ENCODE data around the gene DNER. TPM values are rescaled to one million over a fixed set of nuclear protein-coding genes. Genes with fewer than 3 reads are reported as not detected.

The DNER gene
- total and polyA plus RNA-seq, 2 donors (not counting 3 experiments of a cell fraction or from before 2014, with no cell fraction given), result 0.01 TPM; not detected in 1

DNA sequence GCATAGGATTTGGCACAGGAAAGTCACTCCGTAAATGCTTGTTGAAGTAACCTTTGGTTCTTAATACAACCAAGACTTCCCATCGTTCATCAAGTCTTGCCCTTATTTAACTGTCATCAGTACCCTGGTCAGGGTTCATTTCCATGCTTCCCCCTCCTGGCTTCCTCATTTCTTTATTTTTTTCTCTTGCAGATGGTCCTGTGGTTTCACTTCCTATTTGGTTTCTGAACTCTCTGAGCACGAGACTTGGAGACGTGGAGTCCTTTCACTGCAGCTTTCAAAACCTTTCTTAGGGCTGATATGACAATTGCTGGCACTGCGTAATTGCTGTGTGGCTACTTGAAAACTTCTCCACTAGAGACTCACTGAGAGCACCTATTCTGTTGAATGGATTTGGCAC lies 383.4 kb downstream of the DNER start:
- intact Hi-C loops (cut with micrococcal nuclease), result no loop called here
- Histone ChIP-seq H3K9me1 (replicated peaks; ENCODE audit: control insufficient read depth, extremely low read depth, insufficient read depth, low read length) (no peaks in the 10 kb centered on the region), H4K20me1 (replicated peaks; ENCODE audit: control insufficient read depth, extremely low read depth, insufficient read depth, low read length) (no peaks in the 10 kb centered on the region), H3K4me2 (ENCODE audit: insufficient read depth, low read length) (no peak overlapping the region), H3K4me3 (replicated peaks in 1 of 3; ENCODE audit: insufficient read depth in 1 of 3, low read depth in 1 of 3, low read length in 3 of 3) (no peak overlapping the region), H3K27ac (ENCODE audit: insufficient read depth, low read depth, low read length) (no peak overlapping the region), H3K9me3 (replicated peaks; ENCODE audit: control insufficient read depth, insufficient read depth, low read length) (peaks cover 2% of the 10 kb centered on the region), H3K4me1 (ENCODE audit: control insufficient read depth, extremely low read depth, insufficient read depth, low read length) (no peaks in the 10 kb centered on the region), H3K36me3 (ENCODE audit: control insufficient read depth in 2 of 2, extremely low read depth in 1 of 2, insufficient read depth in 2 of 2, low read length in 2 of 2) (no peaks in the 10 kb centered on the region), H3K27me3 (ENCODE audit: control insufficient read depth in 2 of 2, insufficient read depth in 2 of 2, low read length in 2 of 2) (no peaks in the 10 kb centered on the region), H2AFZ (ENCODE audit: low read depth, low read length) (no peak overlapping the region), H3K9ac (replicated peaks; ENCODE audit: extremely low read depth, insufficient read depth, low read length) (no peak overlapping the region), H3K79me2 (ENCODE audit: control insufficient read depth, insufficient read depth, low read length) (no peaks in the 10 kb centered on the region)
- BruUV-seq (replicated peaks), result no TSS peak
- FAIRE-seq, result no peak
- dilution Hi-C loops (cut with MboI; ENCODE audit: extremely low pct_ligation_motif_present, low sequenced_read_pairs), result no loop called here
- ChIA-PET CTCF (no interaction called here), POLR2A (no interaction called here)
- DNase-seq (ENCODE audit: low read depth, low spot score), result no peak
- TF ChIP-seq FOS (IDR thresholded peaks at IDR 0.05; ENCODE audit: borderline replicate concordance, insufficient read depth, low read length), result no peak

DNA sequence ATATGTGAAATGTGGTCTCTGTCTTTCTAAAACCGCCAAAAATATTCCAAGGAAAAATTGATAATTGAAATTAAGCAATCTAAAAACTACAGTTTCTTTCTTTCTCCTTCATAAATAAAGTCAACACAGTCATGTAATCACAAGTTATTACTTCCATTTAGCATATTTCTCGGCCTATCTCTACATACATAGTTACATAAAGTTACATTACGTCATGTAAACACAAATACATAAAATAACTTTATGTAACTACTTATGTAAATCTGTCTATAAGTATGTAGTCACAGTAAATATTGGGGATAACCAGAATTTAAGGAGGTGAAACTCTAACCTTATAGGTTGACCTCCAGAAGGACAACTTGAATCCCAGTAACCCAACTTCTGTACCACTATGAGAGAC lies 394.8 kb downstream of the DNER start:
- intact Hi-C loops (cut with micrococcal nuclease) (no loop called here), dilution Hi-C loops (cut with MboI; ENCODE audit: extremely low pct_ligation_motif_present, low sequenced_read_pairs) (no loop called here)
- H3K4me3 ChIP-seq (replicated peaks in 1 of 3; ENCODE audit: insufficient read depth in 1 of 3, low read depth in 1 of 3, low read length in 3 of 3), result no peak overlapping the region
- DNase-seq (ENCODE audit: low read depth, low spot score) (no peak), FAIRE-seq (no peak)
- H3K4me2 ChIP-seq (ENCODE audit: insufficient read depth, low read length), result no peak overlapping the region
- ChIA-PET POLR2A (no interaction called here), CTCF (no interaction called here)
- no TSS peak for BruUV-seq (replicated peaks)
- peaks cover 5% of the 10 kb centered on the region for H3K9me3 ChIP-seq (replicated peaks; ENCODE audit: control insufficient read depth, insufficient read depth, low read length)
- TF ChIP-seq JUN (IDR thresholded peaks at IDR 0.05; ENCODE audit: borderline replicate concordance, insufficient read depth, insufficient read length, low read depth), result no peak
- TF ChIP-seq POLR2AphosphoS5 (IDR thresholded peaks at IDR 0.05; ENCODE audit: insufficient read depth, low read depth, low read length), result no peak
- TF ChIP-seq, protein P1, sequence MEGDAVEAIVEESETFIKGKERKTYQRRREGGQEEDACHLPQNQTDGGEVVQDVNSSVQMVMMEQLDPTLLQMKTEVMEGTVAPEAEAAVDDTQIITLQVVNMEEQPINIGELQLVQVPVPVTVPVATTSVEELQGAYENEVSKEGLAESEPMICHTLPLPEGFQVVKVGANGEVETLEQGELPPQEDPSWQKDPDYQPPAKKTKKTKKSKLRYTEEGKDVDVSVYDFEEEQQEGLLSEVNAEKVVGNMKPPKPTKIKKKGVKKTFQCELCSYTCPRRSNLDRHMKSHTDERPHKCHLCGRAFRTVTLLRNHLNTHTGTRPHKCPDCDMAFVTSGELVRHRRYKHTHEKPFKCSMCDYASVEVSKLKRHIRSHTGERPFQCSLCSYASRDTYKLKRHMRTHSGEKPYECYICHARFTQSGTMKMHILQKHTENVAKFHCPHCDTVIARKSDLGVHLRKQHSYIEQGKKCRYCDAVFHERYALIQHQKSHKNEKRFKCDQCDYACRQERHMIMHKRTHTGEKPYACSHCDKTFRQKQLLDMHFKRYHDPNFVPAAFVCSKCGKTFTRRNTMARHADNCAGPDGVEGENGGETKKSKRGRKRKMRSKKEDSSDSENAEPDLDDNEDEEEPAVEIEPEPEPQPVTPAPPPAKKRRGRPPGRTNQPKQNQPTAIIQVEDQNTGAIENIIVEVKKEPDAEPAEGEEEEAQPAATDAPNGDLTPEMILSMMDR (IDR thresholded peaks at IDR 0.05; ENCODE audit: extremely low read depth in 1 of 2, insufficient read depth in 1 of 2, low read depth in 1 of 2, low read length in 2 of 2), result no peak
- TF ChIP-seq GATA2 (IDR thresholded peaks at IDR 0.05; ENCODE audit: insufficient read depth, insufficient read length, low read depth, low read length), result no peak
- TF ChIP-seq POLR2A (IDR thresholded peaks at IDR 0.05; ENCODE audit: low read depth, low read length), result no peak
- TF ChIP-seq MYC (IDR thresholded peaks at IDR 0.05; ENCODE audit: low read depth, low read length), result no peak
- TF ChIP-seq FOS (IDR thresholded peaks at IDR 0.05; ENCODE audit: borderline replicate concordance, insufficient read depth, low read length), result no peak
- H2AFZ ChIP-seq (ENCODE audit: low read depth, low read length), result no peak overlapping the region
- no peaks in the 10 kb centered on the region for H3K79me2 ChIP-seq (ENCODE audit: control insufficient read depth, insufficient read depth, low read length)
- no peaks in the 10 kb centered on the region for H4K20me1 ChIP-seq (replicated peaks; ENCODE audit: control insufficient read depth, extremely low read depth, insufficient read depth, low read length)
- no peaks in the 10 kb centered on the region for H3K9me1 ChIP-seq (replicated peaks; ENCODE audit: control insufficient read depth, extremely low read depth, insufficient read depth, low read length)
- no peak overlapping the region for H3K27ac ChIP-seq (ENCODE audit: insufficient read depth, low read depth, low read length)
- no peaks in the 10 kb centered on the region for H3K27me3 ChIP-seq (ENCODE audit: control insufficient read depth in 2 of 2, insufficient read depth in 2 of 2, low read length in 2 of 2)
- no peaks in the 10 kb centered on the region for H3K4me1 ChIP-seq (ENCODE audit: control insufficient read depth, extremely low read depth, insufficient read depth, low read length)
- no peaks in the 10 kb centered on the region for H3K36me3 ChIP-seq (ENCODE audit: control insufficient read depth in 2 of 2, extremely low read depth in 1 of 2, insufficient read depth in 2 of 2, low read length in 2 of 2)
- no peak overlapping the region for H3K9ac ChIP-seq (replicated peaks; ENCODE audit: extremely low read depth, insufficient read depth, low read length)
